Measurements from ENCODE around the gene GJB2. TPM values are rescaled to one million over a fixed set of nuclear protein-coding genes. Genes with fewer than 3 reads are reported as not detected.
"Not testable (repeated sequence)": the region's sequence is repeated elsewhere in the genome, so short reads cannot be mapped to it uniquely, and the experiment has no call there.

The GJB2 gene
- total RNA-seq, 1 donor from 2014 or later, result not detected

DNA sequence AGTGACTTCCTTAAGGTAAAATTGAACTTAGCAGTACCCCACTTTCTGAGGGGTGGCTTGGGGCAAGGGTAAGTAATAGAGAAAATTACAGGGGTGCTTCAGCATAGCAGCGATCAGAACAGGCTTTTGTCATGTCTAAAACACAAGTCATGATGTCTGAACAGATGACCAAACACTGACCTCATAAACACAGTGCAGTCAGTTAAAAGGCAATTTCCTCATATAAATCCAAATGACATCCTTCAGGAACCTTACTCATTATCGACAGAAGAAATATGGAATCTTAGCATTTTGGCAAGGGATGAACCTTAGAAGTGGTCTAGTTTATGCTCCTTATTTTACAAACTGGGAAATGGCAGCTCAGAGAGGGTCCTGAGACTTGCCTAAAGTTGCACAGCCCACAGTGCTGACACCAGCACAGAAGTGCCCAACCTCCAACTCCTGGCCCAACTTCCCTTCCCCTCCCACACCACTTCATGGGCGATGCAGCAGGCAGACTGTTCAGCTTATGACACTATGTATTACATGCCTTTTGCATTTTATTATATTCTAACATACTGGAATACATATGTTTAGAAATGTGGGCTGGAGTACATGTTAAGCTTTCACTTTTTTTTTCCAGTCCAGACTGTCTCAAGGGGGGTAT is 35.5 kb downstream of the GJB2 start:
- DNase-seq, result no peak
- H3K27me3 ChIP-seq (ENCODE audit: low read depth), result peaks cover 76% of the 10 kb centered on the region
- H3K36me3 ChIP-seq, result no peaks in the 10 kb centered on the region
- no peak overlapping the region for H3K27ac ChIP-seq (replicated peaks)
- H3K4me1 ChIP-seq, result peaks cover 28% of the 10 kb centered on the region
- H3K4me3 ChIP-seq, result no peak overlapping the region
- H3K9me3 ChIP-seq (replicated peaks), result no peaks in the 10 kb centered on the region
- TF ChIP-seq, protein P1, sequence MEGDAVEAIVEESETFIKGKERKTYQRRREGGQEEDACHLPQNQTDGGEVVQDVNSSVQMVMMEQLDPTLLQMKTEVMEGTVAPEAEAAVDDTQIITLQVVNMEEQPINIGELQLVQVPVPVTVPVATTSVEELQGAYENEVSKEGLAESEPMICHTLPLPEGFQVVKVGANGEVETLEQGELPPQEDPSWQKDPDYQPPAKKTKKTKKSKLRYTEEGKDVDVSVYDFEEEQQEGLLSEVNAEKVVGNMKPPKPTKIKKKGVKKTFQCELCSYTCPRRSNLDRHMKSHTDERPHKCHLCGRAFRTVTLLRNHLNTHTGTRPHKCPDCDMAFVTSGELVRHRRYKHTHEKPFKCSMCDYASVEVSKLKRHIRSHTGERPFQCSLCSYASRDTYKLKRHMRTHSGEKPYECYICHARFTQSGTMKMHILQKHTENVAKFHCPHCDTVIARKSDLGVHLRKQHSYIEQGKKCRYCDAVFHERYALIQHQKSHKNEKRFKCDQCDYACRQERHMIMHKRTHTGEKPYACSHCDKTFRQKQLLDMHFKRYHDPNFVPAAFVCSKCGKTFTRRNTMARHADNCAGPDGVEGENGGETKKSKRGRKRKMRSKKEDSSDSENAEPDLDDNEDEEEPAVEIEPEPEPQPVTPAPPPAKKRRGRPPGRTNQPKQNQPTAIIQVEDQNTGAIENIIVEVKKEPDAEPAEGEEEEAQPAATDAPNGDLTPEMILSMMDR (IDR thresholded peaks at IDR 0.05; ENCODE audit: borderline replicate concordance), result no peak
- intact Hi-C loops (cut with micrococcal nuclease), result no loop called here

DNA sequence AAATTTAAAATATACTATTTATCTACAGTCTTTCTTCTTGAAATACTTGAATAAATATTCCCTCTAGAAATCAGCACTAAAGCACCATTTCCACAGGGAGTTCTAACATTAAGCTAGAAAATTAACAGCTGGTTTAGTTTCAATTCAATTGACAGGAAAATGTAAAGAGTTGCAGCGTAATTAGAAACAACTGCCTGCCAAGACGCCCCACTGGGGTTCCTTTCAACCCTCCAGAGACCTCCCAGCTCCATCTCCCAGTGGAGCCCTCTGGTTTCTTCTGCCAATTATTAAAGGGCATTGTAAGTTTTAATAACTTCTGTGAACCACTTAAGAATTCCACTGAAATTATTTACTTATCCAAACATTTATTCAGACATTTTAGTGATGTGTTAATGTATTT is 36.0 kb downstream of the GJB2 start:
- Histone ChIP-seq H3K27ac (replicated peaks) (no peak overlapping the region), H3K9me3 (replicated peaks) (no peaks in the 10 kb centered on the region), H3K4me1 (peaks cover 24% of the 10 kb centered on the region), H3K36me3 (no peaks in the 10 kb centered on the region), H3K4me3 (no peak overlapping the region), H3K27me3 (ENCODE audit: low read depth) (peaks cover 73% of the 10 kb centered on the region)
- DNase-seq, result no peak
- intact Hi-C loops (cut with micrococcal nuclease), result no loop called here
- TF ChIP-seq, protein P1 (IDR thresholded peaks at IDR 0.05; ENCODE audit: borderline replicate concordance), result no peak

DNA sequence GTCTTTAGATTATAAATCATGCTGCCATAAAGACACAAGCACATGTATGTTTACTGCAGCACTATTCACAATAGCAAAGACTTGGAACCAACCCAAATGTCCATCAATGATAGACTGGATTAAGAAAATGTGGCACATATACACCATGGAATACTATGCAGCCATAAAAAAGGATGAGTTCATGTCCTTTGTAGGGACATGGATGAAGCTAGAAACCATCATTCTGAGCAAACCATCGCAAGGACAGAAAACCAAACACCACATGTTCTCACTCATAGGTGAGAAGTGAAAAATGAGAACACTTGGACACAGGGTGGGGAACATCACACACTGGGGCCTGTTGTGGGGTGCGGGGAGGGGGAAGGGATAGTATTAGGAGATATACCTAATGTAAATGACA is 39.4 kb downstream of the GJB2 start:
- intact Hi-C loops (cut with micrococcal nuclease); DNase-seq; H3K36me3 ChIP-seq; H3K27ac ChIP-seq (replicated peaks); H3K4me3 ChIP-seq; H3K9me3 ChIP-seq (replicated peaks): not testable (repeated sequence)
- H3K27me3 ChIP-seq (ENCODE audit: low read depth), result peaks cover 71% of the 10 kb centered on the region
- H3K4me1 ChIP-seq, result peaks cover 23% of the 10 kb centered on the region

DNA sequence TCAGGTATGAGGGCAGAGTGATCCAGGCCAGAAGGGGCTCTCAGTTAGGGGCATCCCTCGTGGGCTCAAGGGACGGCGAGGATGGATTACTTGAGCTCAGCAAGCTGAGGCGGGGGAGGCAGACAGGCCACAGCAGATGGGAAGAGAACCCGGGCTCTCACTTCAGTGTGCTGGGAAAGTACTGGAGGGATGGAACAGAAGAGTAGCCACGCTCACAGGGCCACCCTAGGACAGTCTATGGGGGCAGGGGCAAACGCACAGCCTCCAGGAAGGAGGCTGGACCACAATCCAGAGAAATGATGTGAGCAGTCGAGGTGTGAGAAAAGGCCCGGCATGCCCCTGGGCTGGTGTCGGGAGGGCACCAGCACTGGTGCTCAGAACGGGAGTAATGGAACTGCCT is 41.1 kb downstream of the GJB2 start:
- Histone ChIP-seq H3K9me3 (replicated peaks) (no peaks in the 10 kb centered on the region), H3K27me3 (ENCODE audit: low read depth) (peaks cover 58% of the 10 kb centered on the region), H3K27ac (replicated peaks) (no peak overlapping the region), H3K4me1 (peaks cover 26% of the 10 kb centered on the region), H3K4me3 (no peak overlapping the region), H3K36me3 (no peaks in the 10 kb centered on the region)
- TF ChIP-seq, protein P1 (IDR thresholded peaks at IDR 0.05; ENCODE audit: borderline replicate concordance), result no peak
- no peak for DNase-seq
- intact Hi-C loops (cut with micrococcal nuclease), result no loop called here

DNA sequence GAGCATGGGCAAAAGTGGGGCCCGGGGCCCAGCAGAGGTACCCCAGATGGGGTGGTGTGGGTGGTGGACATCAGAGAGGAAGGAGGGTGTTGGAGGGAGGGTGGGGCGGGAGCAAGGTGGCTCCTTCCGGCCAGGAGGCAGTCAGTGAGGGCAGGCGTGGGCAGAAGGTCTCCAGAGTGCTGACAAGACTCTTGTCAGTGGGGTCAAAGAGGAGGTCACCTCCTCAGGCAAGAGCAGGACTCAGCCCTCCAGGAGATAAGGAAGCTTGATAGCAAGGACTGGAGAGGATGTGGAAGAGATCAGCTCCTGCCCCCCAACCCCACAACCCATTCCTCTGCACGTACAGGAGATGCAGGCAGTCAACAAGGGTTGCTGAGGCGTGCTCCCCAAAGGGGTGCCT is 41.7 kb downstream of the GJB2 start:
- Histone ChIP-seq H3K27me3 (ENCODE audit: low read depth) (peaks cover 56% of the 10 kb centered on the region), H3K36me3 (no peaks in the 10 kb centered on the region), H3K9me3 (replicated peaks) (no peaks in the 10 kb centered on the region), H3K4me3 (no peak overlapping the region), H3K27ac (replicated peaks) (no peak overlapping the region), H3K4me1 (peaks cover 31% of the 10 kb centered on the region)
- intact Hi-C loops (cut with micrococcal nuclease), result no loop called here
- TF ChIP-seq, protein P1 (IDR thresholded peaks at IDR 0.05; ENCODE audit: borderline replicate concordance), result no peak
- no peak for DNase-seq

DNA sequence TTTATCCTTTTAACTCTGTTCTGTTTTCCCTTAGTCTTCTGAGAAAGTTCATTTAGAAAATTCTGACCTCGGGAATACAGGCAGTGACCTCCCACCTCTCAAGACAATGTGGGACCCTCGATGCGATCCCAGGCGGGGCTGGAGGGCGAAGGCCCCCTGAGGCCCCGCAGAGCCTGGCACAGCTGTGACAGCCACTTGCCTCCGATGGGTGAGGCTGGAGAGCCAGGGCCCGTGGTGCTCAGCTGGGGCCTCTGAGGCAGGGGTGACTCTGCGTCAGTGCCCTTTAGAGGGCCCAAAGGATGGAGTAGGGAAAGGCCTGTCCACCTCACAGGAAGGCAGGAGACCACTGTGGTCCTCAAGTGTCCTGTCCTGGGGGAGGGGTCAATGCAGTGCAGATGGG is 42.2 kb downstream of the GJB2 start:
- H3K36me3 ChIP-seq, result no peaks in the 10 kb centered on the region

More for the DNA sequence above, 42.2 kb downstream of the GJB2 start:
- no peaks in the 10 kb centered on the region for H3K9me3 ChIP-seq (replicated peaks)
- no peak overlapping the region for H3K4me3 ChIP-seq
- peaks cover 54% of the 10 kb centered on the region for H3K27me3 ChIP-seq (ENCODE audit: low read depth)
- TF ChIP-seq, protein P1 (IDR thresholded peaks at IDR 0.05; ENCODE audit: borderline replicate concordance), result no peak
- no peak for DNase-seq
- H3K4me1 ChIP-seq, result peaks cover 35% of the 10 kb centered on the region
- peak overlapping the region; percentile 66 for H3K27ac ChIP-seq (replicated peaks)
- intact Hi-C loops (cut with micrococcal nuclease), result no loop called here
